NCI-H2029 (cell line): ENCODE measurements around the gene DAND5.
"Not testable (repeated sequence)": the region's sequence is repeated elsewhere in the genome, so short reads cannot be mapped to it uniquely, and the experiment has no call there.

Experiments used
- DNase-seq: peaks from one replicate; lab custom pipeline; 2025; lab: John Stamatoyannopoulos, UW

Gene DAND5

DNA sequence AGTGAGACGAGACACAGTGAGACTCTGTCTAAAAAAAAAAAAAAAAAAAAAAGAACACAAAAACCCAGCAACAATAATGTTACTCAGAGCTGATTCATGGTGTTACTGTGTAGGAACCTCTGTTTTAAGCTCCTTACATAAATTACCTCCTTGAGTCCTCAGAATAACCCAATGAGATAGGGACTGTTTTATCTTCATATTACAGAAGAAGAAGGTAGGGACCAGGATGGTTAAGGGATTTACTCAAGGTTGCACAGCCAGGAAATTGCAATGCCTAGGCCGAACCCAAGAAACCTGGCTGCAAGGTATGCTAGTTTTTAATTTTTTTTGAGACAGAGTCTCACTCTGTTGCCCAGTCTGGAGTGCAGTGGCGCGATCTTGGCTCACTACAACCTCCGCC is 1.5 kb upstream of the DAND5 start:
- DNase-seq: no peak

GRCh38 chr19:12970070-12970820 is 869 bp downstream of the DAND5 start:
- no peak for DNase-seq

GRCh38 chr19:12973236-12973635 is 3.9 kb downstream of the DAND5 start:
- no peak for DNase-seq

DNA sequence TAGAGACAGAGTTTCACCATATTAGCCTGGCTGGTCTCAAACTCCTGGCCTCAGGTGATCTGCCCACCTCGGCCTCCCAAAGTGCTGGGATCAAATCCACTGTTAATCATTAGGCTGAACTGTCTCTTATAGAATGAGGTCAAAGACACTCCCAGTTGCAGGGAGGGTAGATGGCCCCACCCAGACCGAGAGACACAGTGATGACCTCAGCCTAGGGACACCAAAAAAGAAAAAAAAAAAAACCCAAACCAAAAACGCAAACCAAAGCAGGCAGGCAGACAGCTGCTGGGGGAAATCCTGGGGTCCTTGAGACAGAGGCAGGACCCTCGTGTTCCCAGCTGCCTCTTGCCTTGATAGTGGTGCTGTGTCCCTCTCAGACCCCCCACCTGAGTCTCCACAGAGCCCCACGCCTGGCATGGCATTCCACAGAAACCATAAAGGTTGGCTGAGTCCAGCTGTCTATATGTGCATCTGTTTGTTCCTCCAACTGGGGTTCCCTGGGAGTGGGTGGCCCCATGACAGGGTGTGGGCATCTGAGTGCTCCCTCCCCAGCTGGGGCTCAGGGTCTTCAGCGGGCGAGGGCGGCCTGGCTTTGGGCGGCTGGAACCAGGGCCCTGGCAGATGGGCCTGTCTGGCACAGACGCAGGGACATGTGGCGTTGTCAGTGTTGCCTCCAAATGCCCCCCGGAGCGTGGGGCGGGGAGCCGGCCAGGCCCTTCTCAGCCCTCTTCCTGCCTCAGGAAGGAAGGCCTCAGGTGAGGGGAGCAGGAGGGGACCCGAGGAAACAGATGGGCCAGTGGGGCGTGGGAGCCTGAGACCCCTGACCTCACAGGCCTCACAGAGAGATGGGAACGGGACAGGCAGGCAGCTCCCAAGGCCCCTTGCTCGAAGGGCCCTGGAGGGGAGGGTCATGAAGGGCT is 5.2 kb downstream of the DAND5 start:
- no peak for DNase-seq

GRCh38 chr19:12975221-12975741 is 5.9 kb downstream of the DAND5 start:
- no peak for DNase-seq

- not testable (repeated sequence) for DNase-seq
Observed at GRCh38 chr19:12976109-12976508, 6.7 kb downstream of the DAND5 start.

- no peak for DNase-seq
Observed at GRCh38 chr19:12979974-12980373, 10.6 kb downstream of the DAND5 start.

DNA sequence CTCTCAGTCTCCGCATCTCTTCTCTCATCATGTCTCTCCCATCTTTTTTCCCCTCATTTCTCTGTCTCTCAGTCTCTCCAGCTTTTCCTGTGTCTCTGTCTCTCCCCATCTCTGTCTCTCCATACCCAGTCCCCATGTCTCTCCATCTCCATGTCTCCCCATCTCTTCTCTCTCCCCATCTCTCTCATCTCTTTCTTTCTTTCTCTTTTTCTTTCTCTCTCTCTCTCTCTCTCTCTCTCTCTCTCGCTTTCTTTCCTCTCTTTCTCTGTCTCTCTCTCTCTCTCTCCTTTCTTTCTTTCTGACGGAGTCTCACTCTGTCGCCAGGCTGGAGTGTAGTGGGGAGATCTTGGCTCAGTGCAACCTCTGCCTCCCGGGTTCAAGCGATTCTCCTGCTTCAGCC is 13.3 kb downstream of the DAND5 start:
- no peak for DNase-seq

- DNase-seq: no peak
Observed at GRCh38 chr19:12983091-12983490, 13.7 kb downstream of the DAND5 start.

DNA sequence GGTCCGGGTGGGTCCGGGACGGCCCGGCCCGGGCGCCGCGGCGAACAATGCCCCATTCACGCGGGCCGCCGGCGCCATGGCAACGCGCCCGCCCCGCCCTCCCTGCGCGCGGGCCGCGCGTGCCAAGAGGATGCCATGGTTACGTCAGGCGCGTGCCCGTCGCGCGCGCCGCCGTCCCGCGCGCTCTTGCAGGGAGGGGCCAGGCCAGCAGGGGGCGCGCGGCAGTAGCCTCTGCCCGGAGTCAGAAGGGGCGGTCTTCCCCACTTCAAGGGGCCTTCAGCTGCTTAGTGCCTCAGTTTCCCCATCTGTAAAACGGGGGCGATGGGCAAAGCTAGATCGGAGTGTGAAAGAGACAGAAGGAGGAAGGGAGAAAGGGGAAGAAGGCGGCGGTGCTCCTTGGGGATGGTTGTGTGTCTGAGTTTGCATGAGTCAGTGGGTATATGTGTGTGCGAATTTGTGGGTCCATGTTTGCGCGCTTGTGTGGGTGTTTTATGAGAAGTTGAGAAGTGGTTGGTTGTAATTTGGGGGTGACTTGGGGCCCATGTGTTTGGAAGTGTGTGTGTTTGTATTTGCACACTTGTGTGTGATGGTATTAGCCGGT is 14.3 kb downstream of the DAND5 start:
- peak; percentile 70 for DNase-seq

DNA sequence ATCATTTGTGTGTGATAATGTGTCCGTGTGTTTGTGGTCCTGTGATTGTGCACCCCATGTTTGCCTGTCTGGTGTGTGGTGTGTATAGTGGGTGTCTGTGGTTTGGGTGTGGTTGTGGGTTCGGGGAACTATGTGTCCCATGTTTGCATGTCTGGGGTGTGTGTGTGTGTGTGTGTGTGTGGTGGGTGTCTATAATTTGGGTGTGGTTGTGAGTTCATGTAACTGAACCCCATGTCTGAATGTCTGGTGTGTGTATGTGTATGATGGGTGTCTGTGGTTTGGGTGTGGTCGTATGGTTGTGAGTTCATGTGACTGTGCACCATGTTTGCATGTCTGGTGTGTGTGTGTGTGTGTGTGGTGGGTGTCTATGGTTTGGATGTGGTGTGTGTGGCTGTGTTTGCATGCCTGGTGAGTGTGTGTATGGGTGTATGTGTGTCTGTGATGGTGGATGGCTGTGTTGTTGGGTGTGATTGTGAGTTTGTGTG is 14.8 kb downstream of the DAND5 start:
- no peak for DNase-seq

DNA sequence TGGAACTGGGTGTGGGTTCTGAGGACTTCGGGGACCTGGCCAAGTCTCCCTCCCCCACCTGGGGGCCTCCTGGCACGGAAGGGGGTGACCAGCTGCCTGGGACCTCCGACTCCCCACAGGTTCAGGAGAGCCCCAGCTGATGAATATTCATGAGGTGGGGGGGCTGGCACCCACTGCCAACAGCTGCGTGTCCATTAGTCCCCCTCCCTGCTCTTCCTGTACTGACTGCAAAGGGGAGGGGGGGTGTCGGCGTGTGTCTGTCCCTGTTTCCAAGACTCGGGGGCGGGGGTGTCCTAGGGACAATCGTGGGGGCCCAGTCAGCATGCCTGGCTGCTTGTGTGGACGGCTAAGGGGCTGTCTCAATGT is 15.3 kb downstream of the DAND5 start:
- no peak for DNase-seq

DNA sequence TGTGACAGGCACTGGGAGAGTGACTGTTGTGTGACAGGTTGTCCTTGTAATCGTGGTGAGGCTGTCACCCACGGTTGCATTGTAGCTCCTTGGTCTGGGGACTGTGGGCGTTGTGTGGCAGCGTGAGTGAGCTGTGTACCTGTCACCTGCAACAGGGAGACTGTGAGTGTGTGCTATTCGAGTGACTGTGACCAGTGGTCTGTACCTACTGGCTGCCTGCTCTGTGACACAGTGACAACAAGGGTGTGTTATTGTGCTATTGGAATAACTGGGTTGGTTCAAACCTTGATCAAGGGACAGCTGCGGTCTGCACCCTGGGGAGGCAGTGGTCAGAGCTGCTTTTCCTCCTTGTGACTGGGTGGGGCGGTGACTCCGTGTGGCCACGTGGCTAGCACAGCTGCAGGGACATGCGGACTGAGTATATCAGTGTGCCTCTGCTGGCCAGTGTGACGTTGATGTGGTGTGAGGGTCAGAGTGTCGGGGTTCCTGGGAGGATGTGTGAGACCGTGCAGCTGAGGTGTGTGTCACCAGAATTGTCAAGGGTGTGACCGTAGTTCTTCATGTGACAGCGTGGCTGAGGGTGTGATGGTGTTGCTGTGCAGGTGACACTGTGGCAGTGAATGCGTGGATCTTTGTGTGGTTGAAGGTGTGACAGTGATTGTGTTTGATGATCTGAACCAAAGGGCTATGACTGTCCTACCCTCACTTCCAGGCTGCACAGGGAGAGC is 15.8 kb downstream of the DAND5 start:
- no peak for DNase-seq

DNA sequence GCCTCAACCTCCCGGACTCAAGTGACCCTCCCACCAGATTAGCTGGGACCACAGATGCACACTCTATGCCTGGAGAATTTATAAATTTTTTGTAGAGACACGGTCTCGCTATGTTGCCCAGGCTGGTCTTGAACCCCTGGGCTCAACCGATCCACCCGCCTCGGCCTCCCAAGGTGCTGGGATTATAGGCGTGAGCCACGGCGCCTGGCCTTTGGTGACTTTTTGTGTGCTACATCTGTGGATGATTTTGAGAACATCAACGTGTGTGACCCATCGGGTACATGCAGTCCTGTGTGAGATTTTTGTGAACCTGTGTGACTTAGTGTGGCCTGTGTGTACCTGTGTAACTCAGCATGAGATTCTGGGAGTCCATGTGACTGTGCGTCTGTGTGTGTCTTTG is 17.4 kb downstream of the DAND5 start:
- DNase-seq: no peak

DNA sequence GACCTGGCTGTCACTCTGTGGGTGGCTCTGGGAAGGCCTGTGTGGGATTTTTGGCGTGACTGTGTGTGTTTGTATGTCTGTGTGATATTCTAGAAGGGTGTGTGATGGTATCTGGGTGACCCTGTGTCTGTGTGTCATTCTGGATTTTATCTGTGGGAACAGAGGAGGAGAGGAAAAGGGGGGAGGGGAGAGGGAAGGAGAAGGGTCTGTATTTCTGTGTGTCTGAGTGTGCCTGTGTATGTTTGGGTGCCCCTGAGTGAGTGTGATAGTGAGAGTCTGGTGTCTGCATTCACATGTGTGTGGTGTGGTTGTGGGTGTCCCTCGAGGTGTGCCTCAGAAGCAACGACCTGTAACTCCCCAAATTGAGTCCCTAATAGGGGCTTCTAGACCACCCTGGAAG is 17.8 kb downstream of the DAND5 start:
- no peak for DNase-seq

- DNase-seq: no peak
Observed at GRCh38 chr19:12987781-12988180, 18.4 kb downstream of the DAND5 start.

- DNase-seq: no peak
Observed at GRCh38 chr19:12990431-12990830, 21.1 kb downstream of the DAND5 start.

- no peak for DNase-seq
Observed at GRCh38 chr19:12990853-12991252, 21.5 kb downstream of the DAND5 start.

DNA sequence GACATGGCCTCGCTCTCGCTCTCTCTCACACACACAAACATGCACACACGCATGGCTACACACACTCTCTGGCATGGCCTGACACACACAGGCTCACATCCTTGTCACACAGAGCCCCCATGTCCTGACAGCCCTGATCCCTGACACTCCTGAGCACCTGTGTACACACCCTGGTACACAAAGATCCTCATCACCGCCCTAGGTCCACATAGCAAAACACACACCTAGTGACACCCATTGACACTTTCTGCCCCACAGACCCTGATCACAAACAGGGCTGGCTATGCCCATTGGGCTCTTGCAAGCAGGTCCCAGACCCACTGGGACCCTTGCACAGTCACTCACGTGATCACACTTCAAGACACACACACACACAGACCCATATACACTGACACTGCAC is 21.9 kb downstream of the DAND5 start:
- DNase-seq: no peak

GRCh38 chr19:12992729-12993128 is 23.4 kb downstream of the DAND5 start:
- no peak for DNase-seq

- no peak for DNase-seq
Observed at GRCh38 chr19:12993562-12993961, 24.2 kb downstream of the DAND5 start.
